GM10266 (cell line): ENCODE results near the gene MDH1.
"Not testable (repeated sequence)": the region's sequence is repeated elsewhere in the genome, so short reads cannot be mapped to it uniquely, and the experiment has no call there.

Source experiments
- DNase-seq: peaks from one replicate; pipeline ENCODE4 v3.0.0; 2012; ENCODE audit errors: extremely low spot score
- CTCF ChIP-seq: IDR thresholded peaks from 2 replicates; pipeline ENCODE4 v1.5.1; 2012; ENCODE audit warnings: mild to moderate bottlenecking, low read depth; ENCODE audit not compliant: control insufficient read depth, insufficient read depth; ENCODE audit errors: missing control alignments

The MDH1 gene

GRCh38 chr2:63555931-63556330 is 32.8 kb upstream of the MDH1 start:
- no peak for TF ChIP-seq CTCF

GRCh38 chr2:63557819-63558218 is 30.9 kb upstream of the MDH1 start:
- not testable (repeated sequence) for DNase-seq

More at GRCh38 chr2:63555931-63556330, 32.8 kb upstream of the MDH1 start:
- DNase-seq: no peak

GRCh38 chr2:63558922-63559321 is 29.8 kb upstream of the MDH1 start:
- DNase-seq: not testable (repeated sequence)

GRCh38 chr2:63562751-63563150 is 26.0 kb upstream of the MDH1 start:
- TF ChIP-seq CTCF: no peak

GRCh38 chr2:63569740-63570139 is 19.0 kb upstream of the MDH1 start:
- no peak for TF ChIP-seq CTCF
- DNase-seq: peak; percentile 24

More at GRCh38 chr2:63562751-63563150, 26.0 kb upstream of the MDH1 start:
- DNase-seq: no peak

- no peak for TF ChIP-seq CTCF
- no peak for DNase-seq
Measured at GRCh38 chr2:63571291-63571690, 17.5 kb upstream of the MDH1 start.

- TF ChIP-seq CTCF: no peak
- no peak for DNase-seq
Measured at GRCh38 chr2:63572001-63572400, 16.8 kb upstream of the MDH1 start.

GRCh38 chr2:63573026-63573425 is 15.7 kb upstream of the MDH1 start:
- DNase-seq: not testable (repeated sequence)

- DNase-seq: not testable (repeated sequence)
Measured at GRCh38 chr2:63573726-63574345, 14.9 kb upstream of the MDH1 start.
